Dedifferentiated amniotic fluid mesenchymal stem cell (primary cell): ENCODE results near the gene LMCD1.

ENCODE experiments used
- DNase-seq: peaks from one replicate; pipeline ENCODE4 v3.0.0-alpha.2; 2016; ENCODE audit errors: extremely low spot score

The LMCD1 gene, protein sequence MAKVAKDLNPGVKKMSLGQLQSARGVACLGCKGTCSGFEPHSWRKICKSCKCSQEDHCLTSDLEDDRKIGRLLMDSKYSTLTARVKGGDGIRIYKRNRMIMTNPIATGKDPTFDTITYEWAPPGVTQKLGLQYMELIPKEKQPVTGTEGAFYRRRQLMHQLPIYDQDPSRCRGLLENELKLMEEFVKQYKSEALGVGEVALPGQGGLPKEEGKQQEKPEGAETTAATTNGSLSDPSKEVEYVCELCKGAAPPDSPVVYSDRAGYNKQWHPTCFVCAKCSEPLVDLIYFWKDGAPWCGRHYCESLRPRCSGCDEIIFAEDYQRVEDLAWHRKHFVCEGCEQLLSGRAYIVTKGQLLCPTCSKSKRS

GRCh38 chr3:8501371-8502131 lies at the start of gene LMCD1:
Gene LMCD1 (plus strand): TSS chr3:8501823. CDS start chr3:8501939, 116 bp downstream.
- DNase-seq = peak; percentile 90

- no peak for DNase-seq
These were observed 49.5 kb upstream of the LMCD1 start for GRCh38 chr3:8452112-8452511.

DNA sequence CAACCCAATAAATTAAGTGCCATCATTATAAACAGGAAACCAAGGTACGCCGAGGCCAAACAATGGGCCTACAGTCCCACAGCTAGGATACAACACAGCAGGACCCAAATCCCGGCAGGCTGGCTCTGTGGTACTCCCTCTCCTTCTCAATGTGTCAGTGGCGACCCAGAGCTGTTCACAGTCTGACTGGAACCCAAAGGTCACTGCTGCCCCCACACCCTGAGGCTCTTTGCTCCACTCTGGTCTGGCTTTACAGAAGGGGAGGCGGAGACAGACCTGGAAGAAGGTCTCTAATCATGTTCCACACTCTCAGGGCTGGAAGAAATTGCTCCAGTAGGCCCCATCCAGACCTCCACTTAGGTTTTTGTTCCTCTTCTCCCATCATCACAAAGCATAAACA lies 48.5 kb upstream of the LMCD1 start:
- DNase-seq = no peak

- DNase-seq = peak; percentile 43
These were observed 45.9 kb upstream of the LMCD1 start for GRCh38 chr3:8455526-8456411.

DNA sequence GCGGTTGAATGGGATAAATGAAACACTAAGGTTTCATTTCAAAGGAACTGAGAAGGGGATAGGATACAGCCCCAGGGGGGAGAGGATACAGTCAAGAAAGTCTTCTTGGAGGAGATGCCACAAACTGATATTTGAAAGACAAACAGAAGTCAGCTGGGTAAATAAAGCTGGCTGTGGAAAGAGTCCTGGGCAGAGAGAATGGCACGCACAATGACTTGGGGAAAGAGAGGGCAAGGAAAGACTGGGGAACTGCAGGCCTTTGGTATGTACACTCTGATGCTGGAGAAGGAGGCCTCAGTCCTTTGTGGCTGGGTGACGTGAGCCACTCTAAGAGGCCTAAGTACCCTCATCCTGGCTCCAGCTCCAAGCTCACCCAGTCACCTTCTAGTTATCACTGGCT lies 45.2 kb upstream of the LMCD1 start:
- no peak for DNase-seq

DNA sequence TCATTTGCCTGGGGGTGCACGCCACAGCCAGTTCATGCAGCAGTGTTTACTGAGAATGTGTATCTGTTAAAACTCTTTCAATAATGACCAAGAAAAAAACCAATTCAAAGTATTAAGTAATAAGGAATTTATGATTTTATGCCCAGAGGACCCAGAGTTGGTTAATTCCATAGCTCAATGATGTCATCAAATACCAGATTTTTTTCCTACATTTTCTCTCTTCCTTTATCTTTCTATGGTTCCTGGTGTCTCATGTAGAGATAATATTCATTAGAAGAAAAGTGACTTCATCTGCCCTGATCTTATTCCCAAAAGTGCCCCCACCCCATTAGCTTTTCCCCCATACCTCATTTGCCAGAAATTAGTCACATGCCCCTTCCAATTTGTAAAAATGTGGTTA lies 44.6 kb upstream of the LMCD1 start:
- no peak for DNase-seq

DNA sequence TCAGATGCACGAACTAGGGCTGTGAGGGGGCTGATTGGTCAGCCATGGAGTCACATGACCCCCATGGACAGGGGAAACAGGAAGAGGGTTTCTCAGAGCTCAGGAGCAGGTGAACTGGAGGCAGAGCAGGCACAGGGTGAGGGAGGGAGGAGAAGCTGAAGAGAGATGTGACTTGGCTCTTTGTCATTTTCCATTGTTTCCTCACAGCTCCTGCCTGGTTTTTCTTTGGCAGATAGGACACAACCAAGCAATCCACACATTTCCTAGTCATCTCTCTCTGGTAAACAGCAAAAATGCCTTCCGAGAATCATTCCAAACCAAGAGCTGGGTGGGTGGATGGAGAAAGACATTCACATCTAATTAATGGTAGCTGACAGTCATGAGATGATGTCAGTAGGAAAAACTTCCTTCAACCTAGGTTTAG lies 43.4 kb upstream of the LMCD1 start:
- peak; percentile 70 for DNase-seq

DNA sequence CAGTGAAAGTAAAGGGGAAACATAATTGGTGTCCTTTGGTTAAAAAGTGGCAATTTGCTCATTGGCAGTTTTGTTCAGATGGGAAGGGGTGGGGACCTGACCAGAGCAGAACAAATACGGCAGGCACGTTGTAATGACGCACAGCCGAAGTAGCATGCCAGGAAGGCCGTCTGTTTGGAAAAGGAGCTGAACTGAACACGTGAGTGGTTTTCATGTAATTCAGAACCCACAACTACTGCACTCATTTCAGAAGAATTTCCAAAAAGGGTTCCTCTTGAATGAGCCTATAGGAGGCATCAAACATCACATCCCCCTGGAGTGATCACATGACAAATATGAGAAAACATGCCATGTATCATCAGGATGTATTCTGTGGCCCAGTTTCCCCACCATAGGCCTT lies 42.9 kb upstream of the LMCD1 start:
- peak; percentile 91 for DNase-seq

DNA sequence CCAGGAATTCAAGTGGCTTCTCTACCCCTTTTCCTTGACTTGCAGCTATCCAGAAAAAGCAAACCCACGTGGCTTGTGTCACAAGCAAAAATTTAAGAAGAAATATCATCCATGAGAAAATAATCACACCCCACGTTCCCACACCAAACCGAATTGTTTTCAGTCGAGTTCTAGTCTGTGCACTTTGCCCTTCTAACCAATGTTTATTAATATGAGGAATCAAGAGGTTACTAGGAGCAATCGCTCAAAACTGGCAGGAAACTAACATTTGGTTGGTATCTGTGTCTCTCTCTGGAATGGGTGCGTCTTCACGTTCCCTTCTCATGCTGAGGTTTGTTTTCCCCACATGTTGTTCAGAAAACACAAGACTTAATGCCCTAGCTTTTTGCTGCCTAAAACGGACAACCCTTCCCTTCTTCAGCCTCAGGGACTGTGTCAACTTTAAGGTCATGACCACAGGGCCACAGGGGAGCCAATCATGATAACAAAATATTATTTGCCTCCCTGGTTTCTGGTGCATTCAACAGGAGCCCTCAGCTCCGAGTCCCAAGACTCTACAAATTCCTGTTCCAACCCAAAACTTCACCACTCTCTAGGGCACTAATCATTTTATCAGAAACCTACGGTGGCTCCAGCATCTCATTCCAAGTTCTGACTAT lies 41.4 kb upstream of the LMCD1 start:
- no peak for DNase-seq

GRCh38 chr3:8460815-8461456 lies 40.7 kb upstream of the LMCD1 start:
- peak; percentile 58 for DNase-seq

DNA sequence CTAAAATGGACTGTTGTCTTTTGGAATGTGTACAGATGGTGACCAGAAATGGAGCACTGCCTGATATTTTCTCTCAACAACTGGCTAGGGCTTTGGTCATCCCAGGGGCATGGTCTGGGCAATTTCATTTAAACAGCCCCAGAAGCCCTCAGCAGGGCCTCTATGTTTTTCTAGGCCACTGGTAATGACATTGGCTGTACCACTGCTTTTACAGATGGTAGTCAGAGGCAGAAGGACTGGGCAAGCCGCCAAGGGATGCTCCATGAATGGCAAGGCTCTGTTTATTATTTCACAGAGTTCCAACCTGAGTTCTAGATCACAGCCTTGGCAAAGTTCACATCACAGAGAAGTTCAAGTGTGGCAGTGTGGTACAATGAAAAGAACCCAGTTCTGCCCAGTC lies 37.0 kb upstream of the LMCD1 start:
- no peak for DNase-seq

GRCh38 chr3:8466526-8466925 lies 35.1 kb upstream of the LMCD1 start:
- no peak for DNase-seq

- no peak for DNase-seq
These were observed 30.8 kb upstream of the LMCD1 start for GRCh38 chr3:8470801-8471200.

DNA sequence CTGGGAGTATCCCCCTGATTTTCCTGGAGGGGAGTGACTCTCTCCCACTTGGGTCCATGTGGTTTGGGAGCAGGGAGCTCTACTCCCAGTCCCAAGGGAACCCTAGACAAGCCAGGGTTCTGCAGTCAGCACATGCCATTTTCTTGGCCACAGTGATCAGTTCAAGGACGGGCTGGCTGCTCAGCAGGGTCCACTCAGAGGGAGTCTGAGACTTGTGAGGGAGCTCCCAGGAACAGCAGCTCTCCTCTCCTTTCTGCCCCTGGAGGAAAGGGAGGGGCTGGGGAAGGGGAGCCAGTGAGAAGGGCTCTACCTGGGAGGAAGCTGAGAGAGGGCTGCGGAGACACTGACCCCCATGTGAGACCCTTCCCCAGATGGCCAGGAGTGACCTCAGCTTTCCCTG lies 29.1 kb upstream of the LMCD1 start:
- no peak for DNase-seq

GRCh38 chr3:8473029-8473428 lies 28.6 kb upstream of the LMCD1 start:
- DNase-seq = no peak

GRCh38 chr3:8473990-8474389 lies 27.6 kb upstream of the LMCD1 start:
- no peak for DNase-seq

DNA sequence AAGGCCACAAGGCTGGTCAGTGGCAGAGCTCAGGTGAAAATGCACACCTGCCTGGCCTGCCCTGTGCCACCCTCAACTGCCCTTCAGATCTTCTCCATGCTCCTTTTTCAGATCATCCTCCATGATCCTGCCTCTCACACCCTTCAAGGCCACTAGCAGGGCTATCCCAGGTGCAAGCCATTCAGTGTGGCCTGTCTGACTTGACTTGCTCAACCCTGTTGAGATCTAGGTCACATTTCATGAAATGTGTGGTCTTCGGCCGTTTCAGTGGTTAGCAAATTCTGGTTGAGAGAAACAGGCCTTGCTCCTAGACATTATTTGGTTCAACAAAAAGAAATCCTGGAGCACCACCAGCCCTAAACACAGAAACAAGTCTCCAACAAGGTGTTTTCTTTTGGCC lies 26.6 kb upstream of the LMCD1 start:
- no peak for DNase-seq

DNA sequence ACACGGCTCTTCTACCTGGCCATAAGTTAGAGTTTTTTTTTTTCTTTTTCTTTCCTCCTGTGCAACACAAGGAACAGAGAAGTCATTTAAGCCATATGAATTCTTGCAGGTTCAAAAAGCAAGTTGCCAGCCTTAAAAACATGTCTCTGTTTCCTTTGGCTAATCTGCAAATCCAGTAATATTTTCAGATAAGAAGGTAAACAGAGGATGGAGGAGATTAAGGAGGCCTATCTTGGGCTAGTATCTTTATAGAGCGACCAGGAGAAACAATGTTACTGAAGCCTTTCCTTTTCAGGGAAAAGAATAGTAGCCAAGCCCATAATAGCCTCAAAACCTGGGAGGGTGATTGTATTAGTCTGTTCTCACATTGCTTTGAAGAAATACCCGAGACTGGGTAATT lies 20.9 kb upstream of the LMCD1 start:
- DNase-seq = no peak

DNA sequence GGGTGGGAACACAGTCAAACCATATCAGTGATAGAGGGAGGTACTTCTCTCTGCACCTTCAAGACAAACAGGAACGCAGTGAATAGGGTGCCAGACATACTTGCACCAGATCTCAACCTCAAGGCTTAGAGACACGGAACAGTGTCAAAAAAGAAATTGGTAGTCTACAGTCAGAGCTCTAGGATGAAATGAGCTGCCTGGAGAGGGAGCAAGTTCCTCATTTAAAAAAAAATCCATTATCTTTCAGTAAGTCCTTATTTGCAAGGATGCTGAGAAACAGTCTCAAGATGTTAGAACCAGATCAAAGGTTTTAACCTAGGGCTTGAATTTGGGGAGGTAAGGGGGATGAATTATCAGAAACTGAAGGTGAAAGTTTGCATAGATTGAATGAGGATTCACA lies 20.2 kb upstream of the LMCD1 start:
- no peak for DNase-seq

DNA sequence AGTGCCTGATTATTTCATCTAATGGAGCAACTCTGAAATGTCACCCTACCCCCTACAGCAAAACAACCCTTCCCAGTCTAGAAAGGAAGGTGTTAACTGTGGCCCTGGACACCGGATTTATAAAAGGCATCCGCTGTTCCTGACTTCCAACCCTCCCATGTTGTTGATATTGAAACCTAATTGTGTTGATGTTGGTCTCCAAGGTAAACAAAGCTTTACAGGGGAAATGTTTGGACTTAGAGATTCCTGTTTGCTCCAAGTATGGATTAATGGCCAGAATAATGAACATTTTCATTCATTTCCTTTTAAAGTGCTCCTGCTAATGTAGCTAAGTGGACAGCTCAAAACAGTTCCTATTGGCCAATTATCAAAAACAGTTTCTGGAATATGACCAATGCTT lies 19.4 kb upstream of the LMCD1 start:
- DNase-seq = no peak

DNA sequence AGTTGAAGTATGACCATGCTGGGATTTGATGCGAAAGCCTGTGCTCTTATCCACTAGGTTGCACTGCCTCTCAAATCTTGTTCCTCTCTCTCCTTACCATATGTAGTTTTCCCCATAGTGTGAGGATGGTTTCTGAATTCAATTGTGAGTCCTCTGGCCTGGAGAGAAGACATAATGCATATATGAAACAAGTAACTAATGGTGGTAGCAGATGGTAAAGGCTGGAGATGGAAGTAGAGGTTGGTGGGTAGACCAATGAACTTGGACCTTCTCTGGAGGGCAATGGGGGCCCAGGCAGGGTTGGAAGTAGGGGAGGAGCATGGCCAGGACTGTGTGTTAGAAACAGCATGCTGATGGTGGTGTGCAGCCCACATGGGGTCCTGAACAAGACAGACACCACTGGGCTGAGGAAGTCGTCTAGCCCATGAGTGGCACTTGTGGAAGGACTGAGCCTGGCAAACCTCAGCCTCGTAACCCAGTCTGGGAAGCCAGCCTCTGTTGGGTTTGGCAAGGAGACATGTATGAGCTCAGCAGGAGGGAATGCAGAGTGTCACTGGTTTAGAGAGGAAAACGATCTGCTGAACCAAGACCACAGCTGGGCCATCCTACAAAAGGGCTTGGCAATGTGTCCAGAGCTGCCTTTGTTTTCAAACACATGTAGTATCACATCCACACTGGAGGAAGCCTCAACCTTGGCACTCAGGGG lies 18.5 kb upstream of the LMCD1 start:
- peak; percentile 94 for DNase-seq
